Measurements from ENCODE around the gene FSHR.

- TF ChIP-seq CTCF (IDR thresholded peaks at IDR 0.05), result no peak
- TF ChIP-seq EP300 (IDR thresholded peaks at IDR 0.05), result no peak
- TF ChIP-seq POLR2AphosphoS5 (IDR thresholded peaks at IDR 0.05), result no peak
- no peak for TF ChIP-seq POLR2A (IDR thresholded peaks at IDR 0.05)
Measured at GRCh38 chr2:49029406-49029805, 124.9 kb downstream of the FSHR start.
